OCI-LY7 (cell line): ENCODE measurements around the gene MDH2. TPM values are rescaled to one million over a fixed set of nuclear protein-coding genes. Genes with fewer than 3 reads are reported as not detected.

Source experiments
- small RNA-seq: library from RNA; depleted of rRNA; stranded (forward); fragments of <200 nt; gene quantifications from one replicate; pipeline ENCODE3, GENCODE V24; 2014
- total RNA-seq, 2 experiments: library from RNA; depleted of rRNA in 1 of 2; stranded (reverse); fragments of >200 nt in 1 of 2; shearing (Covaris generic) in 1 of 2; gene quantifications; 2 replicates each; pipeline ENCODE4 v1.2.3, GENCODE V29; 2014 to 2022

Gene MDH2
- total RNA-seq, 2 experiments from 2014 or later: 155 to 253 TPM

Small RNA genes lying within 50 kb of the gene (small RNA-seq; reads per million reads assigned to genes)
- not detected for gene RNU6-863P

Other genes with a start within 250 kb of the MDH2 start
- gene CCL24, start 234.3 kb upstream of the MDH2 start, total RNA-seq (2014; rRNA removed; shearing (Covaris generic)): not detected in 2 replicates
- gene CCL24, start 234.3 kb upstream of the MDH2 start, total RNA-seq (2022): not detected in 2 replicates
- gene RHBDD2, start 169.1 kb upstream of the MDH2 start, total RNA-seq (2014; rRNA removed; shearing (Covaris generic)): 10.9 and 20.3 TPM in 2 replicates
- gene RHBDD2, start 169.1 kb upstream of the MDH2 start, total RNA-seq (2022): 18.6 and 23.8 TPM in 2 replicates
- gene POR, start 133.0 kb upstream of the MDH2 start, total RNA-seq (2014; rRNA removed; shearing (Covaris generic)): 30.8 and 41.5 TPM in 2 replicates
- gene POR, start 133.0 kb upstream of the MDH2 start, total RNA-seq (2022): 38.3 and 45.2 TPM in 2 replicates
- gene TMEM120A, start 53.5 kb upstream of the MDH2 start, total RNA-seq (2014; rRNA removed; shearing (Covaris generic)): 12.4 and 18.1 TPM in 2 replicates
- 22.1 and 23.0 TPM in 2 replicates for gene TMEM120A, start 53.5 kb upstream of the MDH2 start, total RNA-seq (2022)
- 19.4 and 27.6 TPM in 2 replicates for gene STYXL1, start 106 bp upstream of the MDH2 start, total RNA-seq (2014; rRNA removed; shearing (Covaris generic))
- 37.4 and 40.9 TPM in 2 replicates for gene STYXL1, start 106 bp upstream of the MDH2 start, total RNA-seq (2022)
- not detected in 2 replicates for gene SRRM3, start 153.8 kb downstream of the MDH2 start, total RNA-seq (2014; rRNA removed; shearing (Covaris generic))
- gene SRRM3, start 153.8 kb downstream of the MDH2 start, total RNA-seq (2022): not detected in 2 replicates